HCT116 (cell line): Measurements from ENCODE around the gene ATG5. TPM values are rescaled to one million over a fixed set of nuclear protein-coding genes. Genes with fewer than 3 reads are reported as not detected.

Source experiments
- ATAC-seq: fragments of 200-7000 bp; cut with Tn5 transposase; 2 replicates; pipeline ENCODE4 v1.9.1; 2020; ENCODE audit warnings: mild to moderate bottlenecking, moderate library complexity
- BruUV-seq: library from RNA; stranded (reverse); fragments of 400-500 nt; replicated peaks from 2 replicates; lab custom pipeline; 2021; lab: Mats Ljungman, UMichigan
- CTCF ChIA-PET: fragments of 300-600 bp; sonication (Branson Sonifier 250); formaldehyde crosslinking; loops from one replicate; lab custom pipeline; 2021; ENCODE audit warnings: antibody characterized with exemption; lab: Charles Lee
- POLR2A ChIA-PET: fragments of 300-600, 350-600 bp; sonication (Branson Sonifier 250); formaldehyde crosslinking; loops from one replicate; lab custom pipeline; 2021; ENCODE audit warnings: antibody characterized with exemption; lab: Charles Lee
- RAD21 ChIA-PET, 2 experiments: fragments of 300-600 bp; sonication (Branson Sonifier 250); formaldehyde crosslinking; loops; one replicate each; lab custom pipeline; 2023; ENCODE audit warnings: low total read pairs in 2 of 2; ENCODE audit not compliant: uncharacterized antibody in 2 of 2, unreplicated experiment in 2 of 2, low non-redundant PET in 1 of 2; lab: Charles Lee
- DNase-seq: peaks from one replicate; pipeline ENCODE4 v3.0.0-alpha.2; 2010; ENCODE audit warnings: low read depth, low spot score
- H2AFZ ChIP-seq: fragments of 200-600 bp; shearing (Covaris generic), sonication (generic); 2 replicates; pipeline ENCODE4 v1.6.1; 2017; ENCODE audit warnings: low read depth, mixed run types, mixed read lengths, antibody characterized with exemption, low read length; ENCODE audit not compliant: poor library complexity, severe bottlenecking
- H3K27ac ChIP-seq: 2 replicates; pipeline ENCODE4 v1.5.1; 2012; ENCODE audit warnings: low read depth, low read length
- H3K27me3 ChIP-seq: fragments of 200-600 bp; sonication (generic); 2 replicates; pipeline ENCODE4 v1.6.1; 2016; ENCODE audit warnings: mixed run types, low read length, mixed read lengths; ENCODE audit not compliant: insufficient read depth
- H3K36me3 ChIP-seq, 2 experiments: fragments of 200-500 bp in 1 of 2; fragments of 200-600 bp in 1 of 2; sonication (Bioruptor generic) in 1 of 2; sonication (generic) in 1 of 2; 2 replicates each; pipeline versions ENCODE4 v1.5.1 to v1.6.1; 2014 to 2016; ENCODE audit warnings: low read length in 2 of 2, inconsistent platforms in 1 of 2, mixed read lengths in 1 of 2, mixed run types in 1 of 2; ENCODE audit not compliant: insufficient read depth in 2 of 2, control insufficient read depth in 1 of 2
- H3K4me1 ChIP-seq, 2 experiments: fragments of 200-600 bp in 1 of 2; sonication (generic) in 1 of 2; 2 replicates each; pipeline versions ENCODE4 v1.5.1 to v1.6.1; 2012 to 2017; ENCODE audit warnings: low read length in 2 of 2, inconsistent platforms in 1 of 2, mild to moderate bottlenecking in 1 of 2, mixed read lengths in 1 of 2, mixed run types in 1 of 2, moderate library complexity in 1 of 2; ENCODE audit not compliant: insufficient read depth in 2 of 2, control insufficient read depth in 1 of 2
- H3K4me2 ChIP-seq: fragments of 200-600 bp; sonication (generic); 2 replicates; pipeline ENCODE4 v1.6.1; 2017; ENCODE audit warnings: mixed run types, low read length, mixed read lengths
- H3K4me3 ChIP-seq, 2 experiments: fragments of 200-600 bp in 1 of 2; sonication (generic) in 1 of 2; replicated peaks in 1 of 2; 2 replicates each; pipeline ENCODE4 v1.5.1; 2011 to 2016; ENCODE audit warnings: low read length in 2 of 2, control low read depth in 1 of 2, low read depth in 1 of 2, mild to moderate bottlenecking in 1 of 2, mixed read lengths in 1 of 2, mixed run types in 1 of 2
- H3K79me2 ChIP-seq: fragments of 200-600 bp; sonication (generic); 2 replicates; pipeline ENCODE4 v1.6.1; 2017; ENCODE audit warnings: mild to moderate bottlenecking, mixed run types, low read length, moderate library complexity, mixed read lengths; ENCODE audit not compliant: insufficient read depth
- H3K9ac ChIP-seq: fragments of 200-600 bp; sonication (generic); 2 replicates; pipeline ENCODE4 v1.6.1; 2016; ENCODE audit warnings: low read length, mixed read lengths
- H3K9me2 ChIP-seq: fragments of 200-600 bp; sonication (generic), shearing (Covaris generic); 2 replicates; pipeline ENCODE4 v1.6.1; 2017; ENCODE audit warnings: mixed run types, mild to moderate bottlenecking, moderate library complexity; ENCODE audit not compliant: insufficient read depth
- H3K9me3 ChIP-seq, 2 experiments: fragments of 200-500 bp in 1 of 2; fragments of 200-600 bp in 1 of 2; sonication (Bioruptor generic) in 1 of 2; sonication (generic) in 1 of 2; 2 replicates each; pipeline ENCODE4 v1.6.1; 2014 to 2017; ENCODE audit warnings: low read length in 2 of 2, mixed read lengths in 2 of 2, inconsistent platforms in 1 of 2, low read depth in 1 of 2, mild to moderate bottlenecking in 1 of 2, mixed run types in 1 of 2, moderate library complexity in 1 of 2; ENCODE audit not compliant: control insufficient read depth in 1 of 2, insufficient read depth in 1 of 2
- H4K20me1 ChIP-seq: fragments of 200-600 bp; sonication (generic), shearing (Covaris generic); 2 replicates; pipeline ENCODE4 v1.6.1; 2017; ENCODE audit warnings: mixed run types, mild to moderate bottlenecking, moderate library complexity; ENCODE audit not compliant: insufficient read depth
- ATF3 ChIP-seq: IDR thresholded peaks from 2 replicates; pipeline ENCODE4 v1.6.1; 2012
- CBX3 ChIP-seq: IDR thresholded peaks from 2 replicates; pipeline ENCODE4 v1.6.1; 2012; ENCODE audit warnings: low read depth
- CEBPB ChIP-seq: IDR thresholded peaks from 2 replicates; pipeline ENCODE4 v1.6.1; 2012; ENCODE audit warnings: low read depth
- EGR1 ChIP-seq: IDR thresholded peaks from 2 replicates; pipeline ENCODE4 v1.6.1; 2012; ENCODE audit warnings: low read depth
- ELF1 ChIP-seq: IDR thresholded peaks from 2 replicates; pipeline ENCODE4 v1.6.1; 2012; ENCODE audit warnings: low read depth, borderline replicate concordance
- EZH2 ChIP-seq: fragments of 200-600 bp; sonication (generic); IDR thresholded peaks from 2 replicates; pipeline ENCODE4 v1.6.1; 2017; ENCODE audit warnings: antibody characterized with exemption, mixed run types
- FOSL1 ChIP-seq: IDR thresholded peaks from 2 replicates; pipeline ENCODE4 v1.6.1; 2012; ENCODE audit warnings: low read depth
- JUND ChIP-seq: IDR thresholded peaks from 2 replicates; pipeline ENCODE4 v1.6.1; 2012
- POLR2A ChIP-seq: IDR thresholded peaks from 2 replicates; pipeline ENCODE4 v1.7.0; 2011; ENCODE audit warnings: borderline replicate concordance; ENCODE audit not compliant: insufficient read depth, insufficient read length; ENCODE audit errors: extremely low read depth
- RAD21 ChIP-seq: IDR thresholded peaks from 2 replicates; pipeline ENCODE4 v1.6.1; 2012; ENCODE audit warnings: low read depth, mild to moderate bottlenecking
- SIN3A ChIP-seq: IDR thresholded peaks from 2 replicates; pipeline ENCODE4 v1.6.1; 2012; ENCODE audit warnings: low read depth
- SP1 ChIP-seq: IDR thresholded peaks from 2 replicates; pipeline ENCODE4 v1.6.1; 2012; ENCODE audit warnings: low read depth
- SRF ChIP-seq: IDR thresholded peaks from 2 replicates; pipeline ENCODE4 v1.6.1; 2012; ENCODE audit warnings: low read depth
- TCF7L2 ChIP-seq: IDR thresholded peaks from 2 replicates; pipeline ENCODE4 v1.7.0; 2011; ENCODE audit warnings: borderline replicate concordance, inconsistent platforms; ENCODE audit not compliant: insufficient read depth, insufficient read length; ENCODE audit errors: extremely low read depth
- YY1 ChIP-seq: IDR thresholded peaks from 2 replicates; pipeline ENCODE4 v1.6.1; 2011; ENCODE audit warnings: low read length, low read depth, moderate library complexity, mild to moderate bottlenecking; ENCODE audit not compliant: insufficient replicate concordance; ENCODE audit errors: extremely low read depth
- ZBTB33 ChIP-seq: IDR thresholded peaks from 2 replicates; pipeline ENCODE4 v1.6.1; 2011; ENCODE audit warnings: mild to moderate bottlenecking, low read length, moderate library complexity; ENCODE audit not compliant: insufficient replicate concordance; ENCODE audit errors: extremely low read depth
- ZFX ChIP-seq: fragments of 450-650 bp; IDR thresholded peaks from 2 replicates; pipeline ENCODE4 v1.6.1; 2017
- ZNF274 ChIP-seq: fragments of 200-500 bp; sonication (Bioruptor generic); IDR thresholded peaks from 2 replicates; pipeline ENCODE4 v1.6.1; 2014; ENCODE audit warnings: mild to moderate bottlenecking, low read depth, low read length, inconsistent platforms
- intact Hi-C: fragments of 100-400 bp; cut with micrococcal nuclease; formaldehyde crosslinking; loops from 2 replicates; pipeline ENCODE4 v1.10.0; 2022
- total RNA-seq: library from RNA; stranded (reverse); gene quantifications from one replicate; pipeline ENCODE4 v1.2.1, GENCODE V29; 2021; ENCODE audit not compliant: unreplicated experiment

The ATG5 gene
- total RNA-seq, 1 experiment from 2014 or later: 39.6 TPM

- Histone ChIP-seq H3K9ac (no peak overlapping the region), H3K27me3 (no peaks in the 10 kb centered on the region), H3K4me1 (no peaks in the 10 kb centered on the region), H3K9me2 (no peaks in the 10 kb centered on the region), H3K36me3 (no peaks in the 10 kb centered on the region), H3K27ac (no peak overlapping the region), H2AFZ (no peak overlapping the region), H3K4me2 (no peak overlapping the region)
- RAD21 ChIA-PET: no interaction called here
- ATAC-seq: no peak
- BruUV-seq: no TSS peak
- DNase-seq: no peak
- TF ChIP-seq SIN3A: no peak
- no peak for TF ChIP-seq POLR2A
- no peak for TF ChIP-seq YY1
- TF ChIP-seq JUND: no peak
- TF ChIP-seq ATF3: no peak
- no peak for TF ChIP-seq CBX3
- no peak for TF ChIP-seq EZH2
- TF ChIP-seq ELF1: no peak
- no peak for TF ChIP-seq SP1
- TF ChIP-seq ZFX: no peak
- no peak for TF ChIP-seq FOSL1
- TF ChIP-seq CEBPB: no peak
- no peak for TF ChIP-seq ZNF274
- no peak for TF ChIP-seq TCF7L2
- TF ChIP-seq ZBTB33: no peak
- TF ChIP-seq EGR1: no peak
- no peak for TF ChIP-seq RAD21
- TF ChIP-seq SRF: no peak
- TF ChIP-seq, all 23 proteins: peak for 0
- CTCF ChIA-PET: no interaction called here
- H3K9me3 ChIP-seq: no peaks in the 10 kb centered on the region
- POLR2A ChIA-PET: no interaction called here
- intact Hi-C loops: no loop called here
- peaks cover 4% of the 10 kb centered on the region; the same call in 1 of the 2 replicates for H4K20me1 ChIP-seq
- H3K4me3 ChIP-seq: no peak overlapping the region
- peaks cover 66% of the 10 kb centered on the region for H3K79me2 ChIP-seq
Observed at GRCh38 chr6:106272287-106272686, 53.3 kb downstream of the ATG5 start.
